Pons (tissue), 1 donor: Measurements from ENCODE around the gene SYNJ2.
"Not testable (repeated sequence)": the region's sequence is repeated elsewhere in the genome, so short reads cannot be mapped to it uniquely, and the experiment has no call there.

Source experiments
- DNase-seq: peaks from one replicate; pipeline ENCODE4 v3.0.0-alpha.2; 2016; ENCODE audit warnings: low spot score

SYNJ2 gene, protein sequence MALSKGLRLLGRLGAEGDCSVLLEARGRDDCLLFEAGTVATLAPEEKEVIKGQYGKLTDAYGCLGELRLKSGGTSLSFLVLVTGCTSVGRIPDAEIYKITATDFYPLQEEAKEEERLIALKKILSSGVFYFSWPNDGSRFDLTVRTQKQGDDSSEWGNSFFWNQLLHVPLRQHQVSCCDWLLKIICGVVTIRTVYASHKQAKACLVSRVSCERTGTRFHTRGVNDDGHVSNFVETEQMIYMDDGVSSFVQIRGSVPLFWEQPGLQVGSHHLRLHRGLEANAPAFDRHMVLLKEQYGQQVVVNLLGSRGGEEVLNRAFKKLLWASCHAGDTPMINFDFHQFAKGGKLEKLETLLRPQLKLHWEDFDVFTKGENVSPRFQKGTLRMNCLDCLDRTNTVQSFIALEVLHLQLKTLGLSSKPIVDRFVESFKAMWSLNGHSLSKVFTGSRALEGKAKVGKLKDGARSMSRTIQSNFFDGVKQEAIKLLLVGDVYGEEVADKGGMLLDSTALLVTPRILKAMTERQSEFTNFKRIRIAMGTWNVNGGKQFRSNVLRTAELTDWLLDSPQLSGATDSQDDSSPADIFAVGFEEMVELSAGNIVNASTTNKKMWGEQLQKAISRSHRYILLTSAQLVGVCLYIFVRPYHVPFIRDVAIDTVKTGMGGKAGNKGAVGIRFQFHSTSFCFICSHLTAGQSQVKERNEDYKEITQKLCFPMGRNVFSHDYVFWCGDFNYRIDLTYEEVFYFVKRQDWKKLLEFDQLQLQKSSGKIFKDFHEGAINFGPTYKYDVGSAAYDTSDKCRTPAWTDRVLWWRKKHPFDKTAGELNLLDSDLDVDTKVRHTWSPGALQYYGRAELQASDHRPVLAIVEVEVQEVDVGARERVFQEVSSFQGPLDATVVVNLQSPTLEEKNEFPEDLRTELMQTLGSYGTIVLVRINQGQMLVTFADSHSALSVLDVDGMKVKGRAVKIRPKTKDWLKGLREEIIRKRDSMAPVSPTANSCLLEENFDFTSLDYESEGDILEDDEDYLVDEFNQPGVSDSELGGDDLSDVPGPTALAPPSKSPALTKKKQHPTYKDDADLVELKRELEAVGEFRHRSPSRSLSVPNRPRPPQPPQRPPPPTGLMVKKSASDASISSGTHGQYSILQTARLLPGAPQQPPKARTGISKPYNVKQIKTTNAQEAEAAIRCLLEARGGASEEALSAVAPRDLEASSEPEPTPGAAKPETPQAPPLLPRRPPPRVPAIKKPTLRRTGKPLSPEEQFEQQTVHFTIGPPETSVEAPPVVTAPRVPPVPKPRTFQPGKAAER (N-terminal part only)

DNA sequence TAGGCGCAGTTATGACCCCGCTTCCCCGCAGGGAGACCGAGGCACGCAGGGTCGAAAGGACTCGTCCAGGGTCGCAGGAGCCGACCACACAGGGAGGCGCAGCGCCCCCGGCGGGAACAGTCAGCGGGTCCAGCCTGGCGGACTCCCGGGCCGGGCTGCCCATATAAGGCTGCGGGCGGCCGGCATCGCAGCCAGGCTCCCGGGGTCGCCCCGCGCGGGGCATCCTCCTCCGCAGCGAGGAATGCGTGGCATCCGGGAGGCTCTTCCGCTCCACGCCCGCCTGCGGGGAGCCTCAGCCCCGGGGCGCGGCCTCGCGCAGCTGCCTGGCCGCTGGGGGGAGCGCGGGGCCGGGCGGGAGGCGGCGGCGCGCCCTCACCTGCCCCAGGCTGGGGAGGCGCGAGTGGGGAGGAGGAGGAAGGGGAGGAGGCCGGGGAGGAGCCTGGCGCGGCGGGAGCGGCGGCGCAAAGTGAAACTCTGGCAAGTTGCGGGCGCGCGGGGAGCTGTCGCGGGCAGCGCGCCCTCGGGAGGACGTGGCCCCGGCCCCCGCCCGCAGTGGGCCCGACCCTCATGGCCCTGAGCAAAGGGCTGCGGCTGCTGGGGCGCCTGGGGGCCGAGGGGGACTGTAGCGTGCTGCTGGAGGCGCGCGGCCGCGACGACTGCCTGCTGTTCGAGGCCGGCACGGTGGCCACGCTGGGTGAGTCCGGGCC, at the start of gene SYNJ2:
SYNJ2 (plus strand) TSS at position 469 of the 707 bp plus-strand sequence; CDS start at position 568, 99 bp downstream.
- DNase-seq, result peak; percentile 63

DNA sequence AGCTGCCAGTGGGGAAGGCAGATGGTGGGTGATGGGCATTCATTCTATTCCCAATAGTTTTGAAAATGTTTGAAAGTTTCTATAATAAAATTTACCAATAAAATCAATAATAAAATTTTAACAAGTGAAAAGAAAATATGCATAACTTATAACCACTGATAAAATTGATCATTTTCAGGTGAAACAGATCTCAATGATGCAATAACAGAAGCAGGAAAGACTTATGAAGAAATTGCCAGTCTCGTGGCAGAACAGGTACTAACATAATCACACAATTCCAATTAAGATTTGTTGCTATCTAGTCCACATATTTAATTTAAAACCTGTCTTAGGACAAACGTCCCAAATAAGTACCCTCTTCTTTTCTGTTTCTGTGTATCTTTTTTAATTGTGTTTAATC, 45.9 kb upstream of the SYNJ2 start:
- no peak for DNase-seq

DNA sequence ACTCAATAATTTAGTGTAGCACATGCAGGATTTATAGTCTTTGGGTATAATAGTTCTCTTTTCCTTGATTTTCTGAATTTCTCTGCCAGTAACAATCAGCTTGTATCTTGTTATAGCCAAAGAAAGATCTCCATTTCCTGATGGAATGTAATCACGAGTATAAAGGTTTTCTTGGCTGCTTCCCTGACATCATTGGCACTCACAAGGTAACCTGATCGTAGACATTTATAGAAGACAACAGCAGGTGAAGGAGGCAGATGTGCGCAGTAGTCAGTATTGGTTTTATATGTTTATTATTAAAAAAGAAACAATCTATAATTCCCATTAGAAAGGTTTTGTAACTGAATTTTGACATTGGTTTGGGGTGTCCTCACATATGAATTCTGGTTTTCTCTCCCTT, 44.3 kb upstream of the SYNJ2 start:
- DNase-seq, result no peak

DNA sequence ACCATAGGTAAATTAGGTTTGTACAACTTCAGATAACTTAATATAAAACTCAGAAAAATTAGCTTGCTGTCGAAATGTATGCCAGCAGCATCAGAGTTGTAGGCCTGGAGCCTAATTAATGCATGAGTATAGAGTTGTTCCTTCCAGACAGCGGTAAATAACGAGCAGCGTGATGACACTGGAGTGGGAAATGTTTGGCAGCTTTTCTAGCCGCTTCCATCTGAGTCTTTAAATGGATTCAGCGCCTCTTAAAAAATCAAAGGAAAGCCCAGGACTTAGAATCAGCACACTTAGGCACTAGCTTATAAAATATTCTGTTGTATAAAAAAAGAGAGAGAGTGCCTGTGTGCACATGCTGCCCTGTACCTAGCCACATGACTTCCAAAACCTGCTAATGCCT, 43.7 kb upstream of the SYNJ2 start:
- DNase-seq, result no peak

DNA sequence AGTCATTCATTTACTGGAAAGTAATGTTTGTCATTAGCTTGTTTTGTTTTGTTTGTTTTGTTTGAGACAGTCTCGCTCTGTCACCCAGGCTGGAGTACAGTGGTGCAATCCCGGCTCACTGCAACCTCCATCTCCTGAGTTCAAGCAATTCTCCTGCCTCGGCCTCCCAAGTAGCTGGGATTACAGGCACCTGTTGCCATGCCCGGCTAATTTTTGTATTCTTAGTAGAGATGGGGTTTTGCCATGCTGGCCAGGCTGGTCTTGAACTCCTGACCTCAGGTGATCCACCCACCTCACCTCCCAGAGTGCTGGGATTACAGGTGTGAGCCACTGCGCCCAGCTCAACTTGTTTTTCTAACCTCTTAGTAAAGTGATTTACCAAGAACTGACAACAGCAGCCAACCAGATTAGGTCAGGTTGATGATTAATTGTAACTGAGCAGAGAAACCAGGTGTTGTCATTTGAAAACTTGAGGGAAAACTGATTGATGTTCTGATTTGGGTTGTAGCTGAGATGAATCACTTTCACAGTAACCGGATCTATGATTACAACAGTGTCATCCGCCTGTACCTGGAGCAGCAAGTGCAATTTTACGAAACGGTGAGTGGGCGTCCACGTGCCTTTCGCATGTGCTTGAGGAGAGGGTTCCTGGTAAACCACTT, 41.2 kb upstream of the SYNJ2 start:
- DNase-seq, result not testable (repeated sequence)

DNA sequence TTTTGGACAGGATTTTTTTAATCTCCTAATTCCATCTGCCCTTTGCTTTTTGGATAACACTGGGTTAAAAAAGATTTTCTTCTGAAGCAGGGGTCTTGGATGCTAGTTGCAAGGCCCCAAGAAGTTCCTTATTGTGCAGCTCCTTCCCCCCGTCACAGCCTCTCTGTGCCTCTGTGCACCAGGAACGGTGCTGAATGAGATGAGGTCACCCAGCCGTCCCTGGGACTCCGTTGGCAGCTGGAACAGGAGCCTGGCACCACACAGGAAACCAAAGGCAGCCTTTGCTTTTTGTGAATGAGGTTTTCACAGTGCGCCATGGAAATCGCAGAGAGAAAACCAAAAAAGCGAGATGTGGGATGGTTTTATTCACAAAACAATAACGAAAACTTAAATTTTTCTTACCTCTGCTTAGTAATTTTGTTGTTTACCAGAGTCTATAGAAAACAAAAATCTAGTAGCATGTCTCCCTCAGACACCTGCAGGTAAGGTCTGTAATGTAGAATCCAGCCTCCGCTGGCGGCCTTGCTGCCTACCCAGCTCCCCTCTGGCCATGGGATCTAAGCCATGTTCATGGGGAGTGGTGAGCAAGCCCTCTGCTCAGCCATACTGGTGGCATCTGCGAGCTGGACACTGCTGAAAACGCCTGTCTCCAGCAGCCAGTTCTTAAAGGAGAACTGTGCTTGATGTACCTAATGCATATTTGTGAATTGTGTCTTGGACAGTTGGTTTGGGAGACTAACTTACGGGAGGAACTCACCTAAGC, 40.4 kb upstream of the SYNJ2 start:
- peak; percentile 97 for DNase-seq

DNA sequence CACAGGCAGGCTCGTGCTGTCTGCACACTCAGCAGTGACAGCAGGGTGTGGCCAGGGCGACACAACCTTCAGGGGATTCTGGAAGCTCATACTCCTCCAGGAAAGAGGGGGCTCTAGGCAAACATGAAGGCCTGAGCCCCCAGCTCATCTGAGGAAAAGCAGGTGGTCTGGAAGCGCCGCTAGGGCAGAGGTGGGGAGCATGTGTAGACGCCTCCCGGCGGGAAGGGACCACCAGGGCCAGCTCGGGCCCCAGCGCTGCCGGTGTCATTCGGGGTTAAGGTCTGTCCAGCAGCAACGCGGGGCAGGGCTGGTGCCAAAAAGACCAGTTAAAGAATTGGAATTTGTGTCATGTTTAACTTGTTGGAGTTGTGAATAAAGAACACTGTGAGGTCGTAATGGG, 39.3 kb upstream of the SYNJ2 start:
- no peak for DNase-seq

- no peak for DNase-seq
These were observed 38.3 kb upstream of the SYNJ2 start for GRCh38 chr6:157943249-157943963.

GRCh38 chr6:157943964-157944283, 37.7 kb upstream of the SYNJ2 start:
- no peak for DNase-seq

- DNase-seq, result no peak
These were observed 36.4 kb upstream of the SYNJ2 start for GRCh38 chr6:157944983-157945931.

DNA sequence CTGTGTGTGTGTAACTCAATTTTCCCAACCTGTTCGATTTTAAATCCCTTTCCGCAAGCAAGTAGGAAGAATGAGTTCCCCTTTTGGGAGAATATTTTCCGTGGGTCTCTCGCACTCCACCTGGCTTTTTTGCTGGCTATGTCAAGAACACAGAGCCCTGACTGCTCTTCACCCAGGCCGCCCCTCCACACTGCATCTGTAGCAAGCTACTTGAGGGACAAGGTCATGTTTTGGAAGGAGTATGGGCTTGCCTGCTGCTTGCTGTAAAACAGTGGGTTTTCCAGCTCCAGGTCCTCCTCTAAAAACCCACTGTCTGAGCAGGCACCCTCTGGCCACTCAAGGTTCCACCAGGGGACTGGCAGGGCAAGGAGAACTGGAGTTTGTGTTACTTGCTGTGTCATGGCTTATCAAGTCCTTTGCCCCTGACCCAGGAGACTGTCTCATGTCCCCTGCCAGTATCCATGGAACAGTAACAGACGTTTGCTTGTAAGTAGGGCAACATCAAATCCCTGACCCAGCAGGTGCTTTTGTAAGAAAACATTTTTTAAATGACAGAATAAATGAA, 35.5 kb upstream of the SYNJ2 start:
- DNase-seq, result no peak

DNA sequence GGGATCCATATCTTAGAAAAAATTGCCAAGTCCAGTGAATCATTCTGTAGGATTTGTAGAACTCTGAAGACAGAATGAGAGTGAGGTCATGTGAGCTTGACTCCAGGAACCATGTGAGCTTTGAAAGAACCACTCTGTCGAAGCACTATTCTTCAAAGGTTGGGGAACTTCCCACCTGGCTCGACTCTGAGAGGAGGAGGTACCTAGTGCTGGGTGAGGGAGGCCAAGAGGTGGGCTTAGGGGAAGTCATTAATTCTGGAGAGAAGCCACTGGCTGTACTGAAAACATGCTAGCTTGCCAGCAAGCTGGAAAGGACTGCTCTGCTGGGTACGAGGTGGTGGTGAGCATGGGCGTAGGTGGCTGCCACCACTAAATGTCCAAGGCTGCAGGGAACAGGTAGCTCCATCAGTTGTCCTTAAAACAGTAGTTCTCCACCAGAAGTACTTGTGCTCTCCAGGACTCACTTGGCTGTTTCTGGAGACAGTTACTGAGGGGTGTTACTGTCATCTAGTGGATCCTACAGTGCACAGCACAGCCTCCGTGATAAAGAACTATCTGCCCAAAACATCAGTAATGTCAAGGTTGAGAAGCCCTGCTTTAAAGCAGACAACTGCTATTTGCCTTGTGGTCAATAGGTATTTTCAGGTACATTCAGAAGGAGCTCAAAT, 34.7 kb upstream of the SYNJ2 start:
- DNase-seq, result peak; percentile 93

DNA sequence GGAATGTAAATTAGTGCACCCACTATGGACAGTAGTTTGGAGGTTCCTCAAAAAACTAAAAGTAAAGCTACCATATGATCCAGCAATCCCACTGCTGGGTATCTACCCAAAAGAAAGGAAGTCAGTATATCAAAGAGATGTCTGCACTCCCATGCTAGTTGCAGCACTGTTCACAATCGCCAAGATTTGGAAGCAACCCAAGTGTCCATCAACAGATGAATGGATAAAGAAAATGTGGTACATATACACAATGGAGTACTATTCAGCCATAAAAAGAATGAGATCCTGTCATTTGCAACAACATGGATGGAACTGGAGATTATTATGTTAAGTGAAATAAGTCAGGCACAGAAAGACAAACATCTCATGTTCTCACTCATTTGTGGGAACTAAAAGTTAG, 30.8 kb upstream of the SYNJ2 start:
- not testable (repeated sequence) for DNase-seq

DNA sequence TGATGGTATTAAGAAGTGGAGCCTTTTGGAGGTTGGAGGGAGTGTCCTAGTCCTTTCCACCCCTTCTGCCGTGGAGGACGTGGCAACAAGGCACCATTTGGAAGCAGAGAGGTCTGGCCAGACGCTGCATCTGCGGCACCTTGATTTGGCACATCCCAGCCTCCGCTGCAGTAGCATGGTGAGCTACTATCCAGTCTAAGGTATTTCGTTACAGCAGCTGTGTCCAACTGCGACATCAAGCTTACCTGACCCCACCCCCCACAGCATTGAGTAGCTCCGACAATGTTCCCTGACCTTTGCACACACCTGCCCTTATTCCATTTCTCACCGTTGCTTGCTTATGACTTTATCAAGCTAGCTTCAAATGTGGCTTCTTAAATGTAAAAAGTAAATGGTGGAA, 29.8 kb upstream of the SYNJ2 start:
- no peak for DNase-seq

- DNase-seq, result no peak
These were observed 28.8 kb upstream of the SYNJ2 start for GRCh38 chr6:157952861-157953351.

DNA sequence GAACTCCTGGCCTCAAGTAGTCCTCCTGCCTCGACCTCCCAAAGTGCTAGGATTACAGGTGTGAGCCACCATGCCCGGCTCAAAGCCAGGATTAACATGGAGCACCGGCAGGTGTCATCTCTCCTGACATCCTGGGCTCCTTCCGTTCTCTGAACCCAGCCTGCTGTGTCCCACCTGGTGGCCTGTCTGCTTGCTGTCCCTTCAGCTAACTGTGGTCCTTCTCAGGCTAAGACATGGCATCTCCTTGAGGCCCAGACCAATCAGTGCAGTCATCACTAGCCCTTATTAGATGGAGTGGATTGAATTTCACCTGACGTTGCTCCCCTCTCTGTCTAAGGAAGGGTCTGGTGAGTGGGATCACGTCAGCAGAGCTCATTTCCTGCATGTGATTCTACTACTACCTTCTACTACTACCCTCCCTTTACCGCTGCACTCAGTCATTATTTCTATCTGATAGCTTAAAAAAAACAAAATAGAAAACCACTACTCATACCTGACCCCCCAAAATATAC, 28.0 kb upstream of the SYNJ2 start:
- DNase-seq, result no peak
